ENCODE data around the gene ZNF735. TPM values are rescaled to one million over a fixed set of nuclear protein-coding genes. Genes with fewer than 3 reads are reported as not detected.

Gene ZNF735
- total RNA-seq, 1 experiment from 2014 or later, result not detected

Other genes starting within 250 kb of the ZNF735 start
- not detected in 2 replicates for gene ZNF722, start 208.4 kb upstream of the ZNF735 start, total RNA-seq (2014; rRNA removed; shearing (Covaris generic))
- gene ZNF727, start 161.8 kb upstream of the ZNF735 start, total RNA-seq (2014; rRNA removed; shearing (Covaris generic)), result not detected in 2 replicates
- not detected in 2 replicates for gene ZNF679, start 21.3 kb downstream of the ZNF735 start, total RNA-seq (2014; rRNA removed; shearing (Covaris generic))
- gene ZNF736, start 106.8 kb downstream of the ZNF735 start, total RNA-seq (2014; rRNA removed; shearing (Covaris generic)), result 0.37 and 0.74 TPM in 2 replicates

Measured in SK-MEL-5 (cell line).